ENCODE measurements around the gene YAF2.

Gene YAF2

DNA sequence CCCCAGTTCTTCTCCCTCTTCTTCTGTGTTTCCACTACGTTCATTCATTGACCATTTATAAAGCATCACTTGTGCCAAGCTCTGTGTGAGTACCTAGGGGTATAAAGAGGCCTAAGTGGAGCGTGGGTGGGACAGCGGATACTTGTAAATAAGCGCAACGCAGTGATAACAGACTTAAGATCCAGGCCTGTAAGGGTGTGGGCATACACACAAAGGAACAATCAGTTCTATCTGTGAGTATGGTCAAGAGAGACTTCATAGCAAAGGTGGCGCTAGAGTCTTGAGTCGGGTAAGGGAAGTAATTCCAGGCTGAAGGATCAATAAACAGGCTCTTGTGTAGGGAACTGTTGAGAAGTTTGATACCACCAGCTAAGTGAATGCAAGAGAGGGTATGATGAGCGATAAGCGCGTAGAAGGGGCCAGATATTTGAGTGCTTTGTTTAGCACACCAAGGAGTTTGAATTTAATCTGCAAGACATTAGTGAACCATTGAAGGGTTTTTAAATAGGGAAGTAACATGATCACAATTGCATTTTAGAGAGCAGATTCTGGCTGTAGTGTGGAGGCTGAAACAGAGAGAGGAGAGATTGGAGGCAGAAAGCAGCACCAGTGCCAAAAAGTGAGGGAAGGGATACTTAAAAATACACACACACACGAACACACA is 92.4 kb downstream of the YAF2 start:
- no peaks in the 10 kb centered on the region for H3K9me3 ChIP-seq
- TF ChIP-seq, protein P1, sequence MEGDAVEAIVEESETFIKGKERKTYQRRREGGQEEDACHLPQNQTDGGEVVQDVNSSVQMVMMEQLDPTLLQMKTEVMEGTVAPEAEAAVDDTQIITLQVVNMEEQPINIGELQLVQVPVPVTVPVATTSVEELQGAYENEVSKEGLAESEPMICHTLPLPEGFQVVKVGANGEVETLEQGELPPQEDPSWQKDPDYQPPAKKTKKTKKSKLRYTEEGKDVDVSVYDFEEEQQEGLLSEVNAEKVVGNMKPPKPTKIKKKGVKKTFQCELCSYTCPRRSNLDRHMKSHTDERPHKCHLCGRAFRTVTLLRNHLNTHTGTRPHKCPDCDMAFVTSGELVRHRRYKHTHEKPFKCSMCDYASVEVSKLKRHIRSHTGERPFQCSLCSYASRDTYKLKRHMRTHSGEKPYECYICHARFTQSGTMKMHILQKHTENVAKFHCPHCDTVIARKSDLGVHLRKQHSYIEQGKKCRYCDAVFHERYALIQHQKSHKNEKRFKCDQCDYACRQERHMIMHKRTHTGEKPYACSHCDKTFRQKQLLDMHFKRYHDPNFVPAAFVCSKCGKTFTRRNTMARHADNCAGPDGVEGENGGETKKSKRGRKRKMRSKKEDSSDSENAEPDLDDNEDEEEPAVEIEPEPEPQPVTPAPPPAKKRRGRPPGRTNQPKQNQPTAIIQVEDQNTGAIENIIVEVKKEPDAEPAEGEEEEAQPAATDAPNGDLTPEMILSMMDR (IDR thresholded peaks at IDR 0.05; ENCODE audit: low read depth, low read length): 0 out of 2 replicates have a peak, but pooled peaks have one; percentile 9
- no peaks in the 10 kb centered on the region for H3K4me1 ChIP-seq
- no peak overlapping the region for H3K4me3 ChIP-seq (ENCODE audit: low read depth, low read length)
- no peaks in the 10 kb centered on the region for H3K36me3 ChIP-seq
- no peaks in the 10 kb centered on the region for H3K27me3 ChIP-seq
- no peak for DNase-seq

DNA sequence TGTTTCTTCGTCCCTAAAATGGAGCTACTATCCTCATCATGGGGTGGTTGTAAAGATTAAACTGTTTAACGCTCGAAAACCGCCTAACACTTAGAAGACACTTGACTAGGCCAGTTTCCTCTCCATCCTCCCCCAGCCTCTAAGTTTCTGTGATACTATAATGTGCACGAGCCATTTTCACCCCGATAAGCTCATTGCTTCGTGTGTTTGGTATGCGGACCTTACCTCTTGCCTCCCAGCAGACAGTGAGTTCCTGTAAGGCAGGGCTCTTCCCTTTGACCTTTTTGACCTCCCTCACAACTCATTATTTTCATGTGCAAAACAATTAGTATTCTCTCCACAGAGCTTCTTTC is 92.9 kb downstream of the YAF2 start:
- no peaks in the 10 kb centered on the region for H3K4me1 ChIP-seq
- H3K9me3 ChIP-seq: no peaks in the 10 kb centered on the region
- peak overlapping the region; percentile 82 for H3K4me3 ChIP-seq (ENCODE audit: low read depth, low read length)
- TF ChIP-seq, protein P1 (IDR thresholded peaks at IDR 0.05; ENCODE audit: low read depth, low read length): no peak
- no peak for DNase-seq
- H3K27me3 ChIP-seq: no peaks in the 10 kb centered on the region
- no peaks in the 10 kb centered on the region for H3K36me3 ChIP-seq

DNA sequence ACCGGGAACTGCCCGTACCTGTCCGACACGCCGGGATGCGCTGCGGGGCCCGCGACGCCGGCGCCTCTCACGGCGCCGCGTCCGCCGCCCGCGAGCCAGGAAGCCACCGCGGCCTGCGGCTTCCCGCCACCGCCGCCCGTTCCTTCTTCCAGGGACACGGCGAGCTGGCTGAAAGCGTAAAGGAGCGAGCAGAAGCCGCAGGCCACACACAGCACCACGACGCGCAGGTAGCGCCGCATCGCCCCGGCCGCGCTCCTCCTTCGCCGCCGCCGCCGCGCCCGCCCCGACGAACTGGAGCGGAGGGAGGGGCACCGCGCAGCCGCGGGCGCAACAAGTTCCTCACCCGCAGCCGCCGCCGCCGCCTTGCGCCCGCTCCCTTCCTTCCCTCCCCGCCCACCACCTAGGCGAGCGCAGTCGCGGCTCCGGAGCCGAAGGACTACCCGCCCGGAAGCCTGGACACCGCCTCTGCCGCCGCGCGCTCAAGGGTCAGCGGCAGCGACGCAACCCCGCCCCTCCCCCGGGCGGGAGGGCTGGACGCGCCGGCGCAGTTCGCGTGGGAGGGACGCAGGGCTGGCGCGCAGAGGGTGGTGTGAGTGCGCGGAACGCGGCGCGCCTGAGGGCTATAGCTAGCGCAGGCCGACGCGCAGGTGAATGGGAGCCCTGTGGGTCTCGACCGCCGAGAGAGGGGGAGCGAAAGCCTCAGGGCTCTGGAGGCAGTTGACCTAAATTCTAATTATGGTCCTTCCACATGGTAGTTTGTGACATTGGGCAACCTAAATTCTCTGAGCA is 93.4 kb downstream of the YAF2 start, which contains the start of gene GXYLT1:
TSS of gene GXYLT1 (minus strand) at position 467 of the 789 bp plus-strand sequence. CDS start at position 239, 228 bp downstream.
- H3K36me3 ChIP-seq: no peaks in the 10 kb centered on the region
- TF ChIP-seq, protein P1 (IDR thresholded peaks at IDR 0.05; ENCODE audit: low read depth, low read length): no peak
- H3K4me1 ChIP-seq: no peaks in the 10 kb centered on the region
- H3K27me3 ChIP-seq: no peaks in the 10 kb centered on the region
- H3K4me3 ChIP-seq (ENCODE audit: low read depth, low read length): peak within 1 kb of the TSS; percentile 82
- H3K9me3 ChIP-seq: no peaks in the 10 kb centered on the region
- peak; percentile 93 for DNase-seq

DNA sequence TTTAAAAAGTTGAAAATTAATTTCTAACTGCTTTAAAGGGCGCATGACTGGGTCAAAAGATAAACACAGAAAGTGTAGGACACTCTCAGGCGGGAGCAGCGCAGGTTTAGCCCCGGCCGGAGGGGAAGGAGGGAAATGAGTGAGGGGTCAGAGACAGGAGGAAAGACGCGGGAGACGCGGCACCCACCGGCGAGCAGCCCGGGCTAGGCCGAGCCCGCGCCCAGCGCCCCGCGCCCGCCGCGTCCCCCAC is 94.0 kb downstream of the YAF2 start:
- H3K27me3 ChIP-seq: no peaks in the 10 kb centered on the region
- DNase-seq: no peak
- TF ChIP-seq, protein P1 (IDR thresholded peaks at IDR 0.05; ENCODE audit: low read depth, low read length): no peak
- no peaks in the 10 kb centered on the region for H3K4me1 ChIP-seq
- H3K4me3 ChIP-seq (ENCODE audit: low read depth, low read length): peak overlapping the region; percentile 82
- H3K9me3 ChIP-seq: no peaks in the 10 kb centered on the region
- no peaks in the 10 kb centered on the region for H3K36me3 ChIP-seq

DNA sequence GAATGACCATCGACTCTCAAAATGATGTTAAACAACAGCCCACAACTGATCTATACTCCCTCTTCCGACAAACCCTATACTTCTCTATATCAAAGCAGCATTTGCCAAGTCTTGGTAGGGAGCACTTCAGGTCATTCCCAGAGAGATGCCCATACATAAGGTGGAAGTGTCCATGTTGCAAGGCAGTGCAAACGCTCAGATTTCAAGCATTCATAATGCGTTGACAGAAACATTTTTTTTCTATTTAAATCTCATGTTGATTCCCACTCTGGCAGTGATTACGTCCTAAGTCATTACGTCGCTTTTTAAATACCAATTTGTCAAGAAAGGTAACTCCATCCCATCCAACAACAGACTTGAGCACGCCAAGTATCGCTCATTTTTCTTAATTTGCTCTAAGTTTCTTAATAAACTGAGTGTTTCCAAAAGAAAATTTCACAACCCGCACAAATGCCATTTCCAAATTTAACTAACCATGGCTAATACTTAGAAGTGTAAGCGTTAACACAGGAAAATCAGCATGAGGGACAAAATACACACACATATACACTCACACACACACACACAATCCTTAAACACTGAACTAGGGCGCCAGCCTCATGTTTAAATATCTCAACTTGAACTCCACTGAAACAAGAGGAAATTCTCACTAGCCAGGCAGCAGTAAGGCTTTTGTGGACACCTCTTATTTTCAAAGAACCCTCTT is 94.4 kb downstream of the YAF2 start:
- H3K27me3 ChIP-seq: no peaks in the 10 kb centered on the region
- no peak for DNase-seq
- H3K4me3 ChIP-seq (ENCODE audit: low read depth, low read length): peak overlapping the region; percentile 82
- TF ChIP-seq, protein P1 (IDR thresholded peaks at IDR 0.05; ENCODE audit: low read depth, low read length): no peak
- H3K4me1 ChIP-seq: no peaks in the 10 kb centered on the region
- H3K9me3 ChIP-seq: no peaks in the 10 kb centered on the region
- H3K36me3 ChIP-seq: no peaks in the 10 kb centered on the region

Measured in BE2C (cell line).